ENCODE results near the gene ZNF148. TPM values are rescaled to one million over a fixed set of nuclear protein-coding genes. Genes with fewer than 3 reads are reported as not detected.

Gene ZNF148
- total RNA-seq, 1 donor from 2014 or later, result 16.5 TPM

DNA sequence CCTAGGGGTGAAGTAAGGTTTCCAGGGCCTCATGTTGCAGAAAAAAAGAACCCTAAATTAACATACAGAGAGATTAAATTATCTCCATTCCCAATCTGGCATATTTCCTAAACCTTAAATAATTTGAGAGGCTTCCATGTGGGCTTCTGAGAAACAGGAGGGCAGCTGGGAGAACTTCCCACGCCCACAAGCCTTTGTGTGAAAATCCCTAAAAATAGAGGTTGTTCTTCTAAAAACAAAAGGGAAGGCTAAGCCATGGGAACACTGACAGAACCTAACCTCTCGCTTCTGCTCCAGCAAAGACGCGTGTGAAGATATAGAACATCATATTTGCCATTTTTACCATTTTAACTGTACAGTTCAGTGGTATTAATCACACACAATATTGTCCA, 161.8 kb downstream of the ZNF148 start:
- intact Hi-C loops (cut with DNase I), result no loop called here
- Histone ChIP-seq H3K9me3 (no peaks in the 10 kb centered on the region), H3K27me3 (no peaks in the 10 kb centered on the region), H3K4me3 (no peak overlapping the region), H3K4me1 (peaks cover 16% of the 10 kb centered on the region), H3K36me3 (no peaks in the 10 kb centered on the region), H3K27ac (no peak overlapping the region)
- TF ChIP-seq, protein P1, sequence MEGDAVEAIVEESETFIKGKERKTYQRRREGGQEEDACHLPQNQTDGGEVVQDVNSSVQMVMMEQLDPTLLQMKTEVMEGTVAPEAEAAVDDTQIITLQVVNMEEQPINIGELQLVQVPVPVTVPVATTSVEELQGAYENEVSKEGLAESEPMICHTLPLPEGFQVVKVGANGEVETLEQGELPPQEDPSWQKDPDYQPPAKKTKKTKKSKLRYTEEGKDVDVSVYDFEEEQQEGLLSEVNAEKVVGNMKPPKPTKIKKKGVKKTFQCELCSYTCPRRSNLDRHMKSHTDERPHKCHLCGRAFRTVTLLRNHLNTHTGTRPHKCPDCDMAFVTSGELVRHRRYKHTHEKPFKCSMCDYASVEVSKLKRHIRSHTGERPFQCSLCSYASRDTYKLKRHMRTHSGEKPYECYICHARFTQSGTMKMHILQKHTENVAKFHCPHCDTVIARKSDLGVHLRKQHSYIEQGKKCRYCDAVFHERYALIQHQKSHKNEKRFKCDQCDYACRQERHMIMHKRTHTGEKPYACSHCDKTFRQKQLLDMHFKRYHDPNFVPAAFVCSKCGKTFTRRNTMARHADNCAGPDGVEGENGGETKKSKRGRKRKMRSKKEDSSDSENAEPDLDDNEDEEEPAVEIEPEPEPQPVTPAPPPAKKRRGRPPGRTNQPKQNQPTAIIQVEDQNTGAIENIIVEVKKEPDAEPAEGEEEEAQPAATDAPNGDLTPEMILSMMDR (IDR thresholded peaks at IDR 0.05), result no peak
- TF ChIP-seq POLR2AphosphoS5 (IDR thresholded peaks at IDR 0.05; ENCODE audit: insufficient read depth in 1 of 2, low read depth in 1 of 2) (no peak), POLR2A (IDR thresholded peaks at IDR 0.05) (no peak)
- DNase-seq (ENCODE audit: extremely low spot score in 2 of 2), result no peak

DNA sequence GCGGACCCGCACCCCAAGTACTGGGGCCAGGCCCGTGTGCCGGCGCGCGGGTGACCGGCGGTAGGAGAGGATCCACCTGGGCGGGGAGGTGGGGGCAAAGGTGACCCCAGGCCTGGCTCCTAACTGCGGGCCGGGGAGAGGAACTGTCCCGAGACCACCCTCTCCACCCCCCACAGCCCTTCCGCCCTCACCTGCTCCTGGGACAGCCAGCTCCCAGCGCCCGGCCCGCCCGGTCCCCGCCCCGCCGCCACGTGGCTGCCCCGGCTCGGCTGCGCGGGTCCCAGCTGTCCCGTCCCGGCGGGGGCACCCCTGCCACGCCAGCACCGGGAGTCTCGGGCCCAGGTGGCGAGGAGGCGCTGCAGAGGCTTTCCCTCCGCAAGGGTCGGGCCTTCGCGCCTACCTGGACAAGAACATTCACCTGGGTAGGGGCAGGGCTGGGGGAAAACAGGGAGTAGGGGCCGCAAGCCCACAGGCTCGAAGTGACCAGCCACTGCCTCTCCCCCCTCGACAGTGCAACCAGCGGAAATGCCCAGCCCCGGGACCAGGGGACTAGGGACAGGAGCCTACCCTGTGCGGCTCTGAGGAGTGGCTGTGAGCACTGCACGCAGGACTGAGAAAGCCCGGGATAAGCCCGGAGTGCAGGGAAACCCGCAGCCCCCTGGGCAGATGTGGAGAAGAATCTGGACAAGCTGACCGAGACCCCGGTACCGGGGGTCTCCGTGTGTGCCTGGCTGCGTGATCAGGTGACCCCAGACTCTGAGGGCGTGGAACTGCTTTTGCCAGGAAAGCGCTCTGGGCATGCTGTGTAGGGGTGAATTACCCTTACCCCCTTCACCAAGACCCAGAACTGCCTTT, 162.4 kb downstream of the ZNF148 start, which contains the start of gene SLC12A8:
SLC12A8 (minus strand) TSS at position 240 of the 855 bp plus-strand sequence. CDS start 1,399 bp downstream, outside the sequence.
- Histone ChIP-seq H3K36me3 (no peaks in the 10 kb centered on the region), H3K27ac (no peak within 1 kb of the TSS), H3K4me1 (peaks cover 16% of the 10 kb centered on the region), H3K4me3 (peak within 1 kb of the TSS; percentile 48), H3K9me3 (no peaks in the 10 kb centered on the region), H3K27me3 (no peaks in the 10 kb centered on the region)
- no peak for DNase-seq (ENCODE audit: extremely low spot score in 2 of 2)
- intact Hi-C loops (cut with DNase I), result no loop called here
- TF ChIP-seq POLR2AphosphoS5 (IDR thresholded peaks at IDR 0.05; ENCODE audit: insufficient read depth in 1 of 2, low read depth in 1 of 2) (no peak), POLR2A (IDR thresholded peaks at IDR 0.05) (no peak)
- TF ChIP-seq, protein P1 (IDR thresholded peaks at IDR 0.05), result no peak

DNA sequence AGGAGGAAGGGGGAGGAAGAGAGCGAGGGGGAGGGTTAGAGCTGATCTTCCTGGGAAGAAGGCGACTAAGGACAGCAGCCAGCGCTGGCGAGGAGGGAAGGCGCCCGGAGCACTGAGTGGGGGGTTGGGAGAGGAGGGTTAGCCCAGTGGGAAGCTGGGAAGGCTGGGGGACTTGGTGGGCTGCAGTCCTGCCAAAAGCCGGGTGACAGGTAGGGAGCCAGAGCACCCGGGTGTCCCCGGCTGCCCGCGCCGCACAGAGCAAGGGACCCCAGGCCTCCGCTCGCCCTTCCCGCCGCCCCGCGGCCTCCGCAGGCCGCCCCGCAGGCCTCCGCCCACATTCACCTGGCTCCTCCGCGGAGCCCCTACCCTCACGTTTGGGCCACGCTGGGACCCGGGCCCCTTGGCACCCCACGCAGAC, 163.0 kb downstream of the ZNF148 start:
- DNase-seq (ENCODE audit: extremely low spot score in 2 of 2), result no peak
- intact Hi-C loops (cut with DNase I), result no loop called here
- Histone ChIP-seq H3K36me3 (no peaks in the 10 kb centered on the region), H3K4me1 (peaks cover 16% of the 10 kb centered on the region), H3K27ac (no peak overlapping the region), H3K4me3 (peak overlapping the region; percentile 48), H3K9me3 (no peaks in the 10 kb centered on the region), H3K27me3 (no peaks in the 10 kb centered on the region)
- TF ChIP-seq, protein P1 (IDR thresholded peaks at IDR 0.05), result no peak
- no peak for TF ChIP-seq POLR2AphosphoS5 (IDR thresholded peaks at IDR 0.05; ENCODE audit: insufficient read depth in 1 of 2, low read depth in 1 of 2)
- TF ChIP-seq POLR2A (IDR thresholded peaks at IDR 0.05), result no peak

DNA sequence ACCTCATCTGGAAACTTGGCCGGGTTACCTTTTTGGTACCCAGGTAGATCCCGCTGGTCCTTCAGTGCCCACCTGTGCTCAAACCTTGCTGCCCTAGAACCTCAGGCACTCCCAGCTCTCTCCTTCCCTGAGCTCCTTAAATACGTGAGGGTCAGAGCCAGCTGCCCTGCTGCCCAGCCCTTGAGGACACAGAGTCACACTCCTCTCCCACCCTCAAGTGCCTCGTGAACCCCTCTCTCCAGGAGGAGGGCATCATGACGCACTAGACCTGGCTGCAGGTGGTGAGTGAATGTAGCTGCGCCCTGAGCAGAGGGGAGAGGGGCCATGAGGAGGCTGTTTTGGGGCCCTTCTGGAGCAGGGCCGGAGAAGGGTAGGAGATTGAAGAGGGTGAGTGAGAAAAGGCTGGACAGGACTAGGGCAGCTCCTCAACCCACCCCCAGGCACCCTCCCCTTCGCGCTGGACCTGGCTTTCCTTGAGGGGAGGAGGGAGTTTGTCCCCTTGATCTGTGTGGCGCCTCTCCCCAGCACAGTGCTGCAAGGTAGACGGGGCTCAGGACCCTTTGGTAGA, 163.5 kb downstream of the ZNF148 start:
- Histone ChIP-seq H3K36me3 (no peaks in the 10 kb centered on the region), H3K9me3 (no peaks in the 10 kb centered on the region), H3K4me1 (peaks cover 16% of the 10 kb centered on the region), H3K27ac (no peak overlapping the region), H3K27me3 (no peaks in the 10 kb centered on the region), H3K4me3 (peak overlapping the region; percentile 48)
- TF ChIP-seq POLR2AphosphoS5 (IDR thresholded peaks at IDR 0.05; ENCODE audit: insufficient read depth in 1 of 2, low read depth in 1 of 2) (no peak), POLR2A (IDR thresholded peaks at IDR 0.05) (no peak)
- TF ChIP-seq, protein P1 (IDR thresholded peaks at IDR 0.05), result no peak
- intact Hi-C loops (cut with DNase I), result no loop called here
- no peak for DNase-seq (ENCODE audit: extremely low spot score in 2 of 2)
